Upper lobe of right lung (tissue), 1 donor: ENCODE results near the gene DGKI. TPM values are rescaled to one million over a fixed set of nuclear protein-coding genes. Genes with fewer than 3 reads are reported as not detected.

Experiments used
- ATAC-seq: fragments of 200-7000 bp; cut with Tn5 transposase; one replicate; pipeline ENCODE4 v1.9.1; 2020; ENCODE audit warnings: mild to moderate bottlenecking, moderate library complexity
- DNase-seq: peaks from one replicate; pipeline ENCODE4 v3.0.0-alpha.2; 2020
- H3K27ac ChIP-seq: fragments of 200-600 bp; one replicate; pipeline ENCODE4 v1.8.0; 2022
- H3K27me3 ChIP-seq: fragments of 200-600 bp; one replicate; pipeline ENCODE4 v1.8.0; 2022; ENCODE audit warnings: mild to moderate bottlenecking
- H3K36me3 ChIP-seq: fragments of 200-600 bp; one replicate; pipeline ENCODE4 v1.8.0; 2022
- H3K4me1 ChIP-seq: fragments of 200-600 bp; one replicate; pipeline ENCODE4 v1.8.0; 2022
- H3K4me3 ChIP-seq: fragments of 200-600 bp; one replicate; pipeline ENCODE4 v1.8.0; 2022; ENCODE audit warnings: mild to moderate bottlenecking
- H3K9me3 ChIP-seq: fragments of 200-600 bp; one replicate; pipeline ENCODE4 v1.8.0; 2022
- intact Hi-C: fragments of 100-400 bp; cut with DNase I; formaldehyde crosslinking; loops from one replicate; pipeline ENCODE4 v1.11.0; 2022
- total RNA-seq: library from RNA; stranded (reverse); fragmentation: NEBNext Ultra II Directional; extraction: Animal tissue kit (Norgen Biotek cat#: 25700); gene quantifications from one replicate; pipeline ENCODE4 v1.2.1, GENCODE V29; 2021
- TF ChIP-seq, protein P1 (sequence below): fragments of 200-600 bp; IDR thresholded peaks from one replicate; pipeline ENCODE4 v1.8.0; 2022; ENCODE audit warnings: antibody characterized with exemption
- donor health status: DM: no; HTN: yes; CAD: no; lungs with severe emphysema.

Gene DGKI
- total RNA-seq, 1 donor from 2014 or later = 0.67 TPM

- Histone ChIP-seq H3K27ac (no peak overlapping the region), H3K36me3 (no peaks in the 10 kb centered on the region), H3K9me3 (no peaks in the 10 kb centered on the region), H3K4me1 (no peaks in the 10 kb centered on the region), H3K4me3 (no peak overlapping the region), H3K27me3 (peaks cover 11% of the 10 kb centered on the region)
- DNase-seq = no peak
- no peak for ATAC-seq
- intact Hi-C loops = no loop called here
- TF ChIP-seq, protein P1, sequence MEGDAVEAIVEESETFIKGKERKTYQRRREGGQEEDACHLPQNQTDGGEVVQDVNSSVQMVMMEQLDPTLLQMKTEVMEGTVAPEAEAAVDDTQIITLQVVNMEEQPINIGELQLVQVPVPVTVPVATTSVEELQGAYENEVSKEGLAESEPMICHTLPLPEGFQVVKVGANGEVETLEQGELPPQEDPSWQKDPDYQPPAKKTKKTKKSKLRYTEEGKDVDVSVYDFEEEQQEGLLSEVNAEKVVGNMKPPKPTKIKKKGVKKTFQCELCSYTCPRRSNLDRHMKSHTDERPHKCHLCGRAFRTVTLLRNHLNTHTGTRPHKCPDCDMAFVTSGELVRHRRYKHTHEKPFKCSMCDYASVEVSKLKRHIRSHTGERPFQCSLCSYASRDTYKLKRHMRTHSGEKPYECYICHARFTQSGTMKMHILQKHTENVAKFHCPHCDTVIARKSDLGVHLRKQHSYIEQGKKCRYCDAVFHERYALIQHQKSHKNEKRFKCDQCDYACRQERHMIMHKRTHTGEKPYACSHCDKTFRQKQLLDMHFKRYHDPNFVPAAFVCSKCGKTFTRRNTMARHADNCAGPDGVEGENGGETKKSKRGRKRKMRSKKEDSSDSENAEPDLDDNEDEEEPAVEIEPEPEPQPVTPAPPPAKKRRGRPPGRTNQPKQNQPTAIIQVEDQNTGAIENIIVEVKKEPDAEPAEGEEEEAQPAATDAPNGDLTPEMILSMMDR = no peak
Measured at GRCh38 chr7:137753067-137753466, 93.7 kb downstream of the DGKI start.

- no peaks in the 10 kb centered on the region for H3K36me3 ChIP-seq
- no peak overlapping the region for H3K4me3 ChIP-seq
- TF ChIP-seq, protein P1 = no peak
- ATAC-seq (no peak), DNase-seq (no peak)
- H3K4me1 ChIP-seq = no peaks in the 10 kb centered on the region
- H3K27ac ChIP-seq = no peak overlapping the region
- no peaks in the 10 kb centered on the region for H3K9me3 ChIP-seq
- intact Hi-C loops = no loop called here
- peaks cover 5% of the 10 kb centered on the region for H3K27me3 ChIP-seq
Measured at GRCh38 chr7:137751361-137752009, 95.3 kb downstream of the DGKI start.

DNA sequence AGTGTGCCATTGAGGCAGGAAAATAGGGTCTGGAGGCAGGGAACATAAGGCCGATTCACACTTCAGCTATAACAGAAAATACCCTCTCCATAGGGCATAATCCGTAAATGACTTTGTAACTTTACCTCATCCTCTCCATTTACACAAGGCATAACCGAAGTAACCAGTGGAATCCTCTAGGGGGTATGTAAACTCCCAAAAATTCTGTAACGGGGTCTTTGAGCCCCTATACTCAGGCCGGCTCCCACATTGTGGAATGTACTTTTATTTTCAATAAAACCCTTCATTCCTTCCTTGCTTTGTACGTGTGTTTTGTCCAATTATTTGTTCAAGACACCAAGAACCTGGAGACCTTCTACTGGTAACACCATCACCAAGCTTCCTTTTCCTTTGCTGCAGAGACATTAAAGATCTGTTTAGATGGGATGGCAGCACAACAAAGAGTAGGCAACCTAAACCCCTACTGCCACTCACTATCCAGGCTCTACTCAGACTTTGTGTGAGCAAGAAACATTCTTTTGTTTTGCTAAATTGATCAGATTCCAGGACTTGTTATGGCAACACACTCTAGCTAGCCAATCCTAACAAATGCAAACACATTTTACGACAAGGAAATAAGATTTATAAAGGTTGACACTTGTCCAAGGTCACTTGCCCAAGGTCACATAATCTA is 99.3 kb downstream of the DGKI start:
- TF ChIP-seq, protein P1 = no peak
- Histone ChIP-seq H3K36me3 (no peaks in the 10 kb centered on the region), H3K4me1 (no peaks in the 10 kb centered on the region), H3K4me3 (no peak overlapping the region), H3K9me3 (no peaks in the 10 kb centered on the region), H3K27ac (no peak overlapping the region), H3K27me3 (no peaks in the 10 kb centered on the region)
- intact Hi-C loops = no loop called here
- DNase-seq (no peak), ATAC-seq (no peak)

GRCh38 chr7:137743021-137743420 is 103.8 kb downstream of the DGKI start:
- H3K36me3 ChIP-seq = no peaks in the 10 kb centered on the region
- H3K4me1 ChIP-seq = no peaks in the 10 kb centered on the region
- no peak overlapping the region for H3K27ac ChIP-seq
- ATAC-seq (no peak), DNase-seq (no peak)
- no peak overlapping the region for H3K4me3 ChIP-seq
- peaks cover 3% of the 10 kb centered on the region for H3K27me3 ChIP-seq
- intact Hi-C loops = no loop called here
- no peaks in the 10 kb centered on the region for H3K9me3 ChIP-seq
- TF ChIP-seq, protein P1 = no peak

DNA sequence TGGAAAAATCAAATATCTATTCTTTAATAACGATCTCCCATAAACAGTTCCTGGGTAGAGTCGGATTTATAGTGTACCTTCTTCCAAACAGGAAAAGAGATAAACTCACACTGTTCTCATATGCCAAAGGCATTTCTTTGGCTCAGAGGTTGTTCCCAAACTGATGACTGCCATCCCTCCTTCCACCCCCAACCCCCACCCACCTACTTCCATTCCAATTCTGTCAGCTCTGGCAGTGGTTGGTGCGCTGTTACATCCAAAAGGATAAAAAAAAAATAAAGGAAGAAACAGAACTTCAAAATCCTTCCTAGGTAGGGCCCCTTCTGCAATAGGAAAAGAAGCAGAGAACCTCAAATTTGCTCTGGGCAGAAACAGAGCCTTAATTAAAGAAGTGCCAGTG is 104.7 kb downstream of the DGKI start:
- Histone ChIP-seq H3K36me3 (no peaks in the 10 kb centered on the region), H3K27me3 (peaks cover 3% of the 10 kb centered on the region), H3K27ac (no peak overlapping the region), H3K4me1 (no peaks in the 10 kb centered on the region), H3K9me3 (no peaks in the 10 kb centered on the region), H3K4me3 (no peak overlapping the region)
- no peak for ATAC-seq
- TF ChIP-seq, protein P1 = no peak
- no peak for DNase-seq
- intact Hi-C loops = no loop called here
